ENCODE data around the gene GMDS. TPM values are rescaled to one million over a fixed set of nuclear protein-coding genes. Genes with fewer than 3 reads are reported as not detected.

GMDS gene
- total and polyA plus RNA-seq, 2 of the 4 experiments (the other 2 are of a cell fraction): 7.3 to 21.9 TPM

DNA sequence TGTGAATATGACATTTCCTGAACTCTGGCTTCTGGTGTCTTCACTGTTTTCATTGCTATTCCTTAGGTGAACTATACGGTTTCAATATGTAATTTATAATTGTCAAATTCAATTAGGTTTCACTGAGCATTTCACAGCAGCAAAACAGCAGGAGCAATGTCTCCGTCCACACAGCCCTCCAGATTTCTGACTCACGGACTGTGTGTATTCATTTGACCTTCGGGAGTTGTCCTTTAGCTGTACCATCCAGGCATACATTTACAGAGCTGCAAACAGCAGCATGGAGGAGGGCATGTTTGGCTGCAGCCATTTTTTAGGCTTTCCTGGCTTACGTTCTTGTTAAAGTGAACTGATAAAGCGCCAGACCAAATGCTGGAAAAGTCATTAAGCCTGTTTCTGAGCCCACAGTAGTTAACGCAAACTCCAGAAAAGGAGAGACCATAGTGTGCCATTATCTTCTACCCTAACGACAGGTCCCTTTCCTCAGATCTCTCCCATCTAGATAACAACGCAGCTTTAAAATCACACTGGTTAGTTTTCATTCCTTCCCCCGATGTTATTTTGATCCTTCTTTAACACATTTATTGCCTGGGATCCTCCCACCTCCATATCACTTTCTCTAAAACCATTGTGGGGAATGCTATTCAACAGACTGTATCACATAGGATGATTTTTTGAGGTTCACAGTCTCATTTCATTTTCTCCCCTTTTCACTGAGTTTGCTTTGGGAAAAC lies 617.4 kb downstream of the GMDS start:
- H2BK15ac ChIP-seq (ENCODE audit: low read depth, low read length): no peak overlapping the region
- no peak overlapping the region for H2AK5ac ChIP-seq (ENCODE audit: low read depth, low read length)
- H3K9me3 ChIP-seq (ENCODE audit: control insufficient read depth, insufficient read depth, low read length): no peaks in the 10 kb centered on the region
- no peak overlapping the region for H2AFZ ChIP-seq (replicated peaks; ENCODE audit: low read length, poor library complexity)
- H3K36me3 ChIP-seq (ENCODE audit: control insufficient read depth, insufficient read depth, low read length): no peaks in the 10 kb centered on the region
- ATAC-seq (ENCODE audit: low read depth): no peak
- dilution Hi-C loops (cut with HindIII; ENCODE audit: low sequenced_read_pairs, unreplicated experiment): no loop called here
- no peak overlapping the region for H4K8ac ChIP-seq (ENCODE audit: low read depth in 2 of 2, low read length in 2 of 2)
- in situ Hi-C loops (cut with MboI; ENCODE audit: low sequenced_read_pairs): no loop called here
- H3K27me3 ChIP-seq (ENCODE audit: control insufficient read depth, insufficient read depth, low read length): peaks cover 2% of the 10 kb centered on the region
- WGBS, 2 experiments (ENCODE audit: extremely low coverage in 2 of 2, insufficient read length in 1 of 2): 87% methylated on average over 5 of the region's 10 CpGs; no CpG with 5 or more reads in 1 of the 2 experiments
- CTCF ChIA-PET: interaction anchor here (1.1 kb wide), 1 partner anchor 16 kb away, joined by 3 read pairs; no protein-coding TSS in a partner anchor
- POLR2A ChIA-PET (ENCODE audit: unreplicated experiment): interaction anchor here (0.6 kb wide), 1 partner anchor 632 kb away, joined by 4 read pairs; no protein-coding TSS in a partner anchor
- H4K5ac ChIP-seq (ENCODE audit: low read depth, low read length): no peak overlapping the region
- H3K4ac ChIP-seq (ENCODE audit: low read depth, low read length): no peak overlapping the region; the same call in 1 of the 2 replicates
- H3K4me1 ChIP-seq (ENCODE audit: control insufficient read depth, insufficient read depth, low read length): peaks cover 20% of the 10 kb centered on the region
- 0 out of 4 replicates have a peak, but pooled peaks cover 4 to 5% of the 10 kb centered on the region in 2 experiments for H3K79me1 ChIP-seq (ENCODE audit: low read depth in 1 of 2, low read length in 2 of 2)
- no peak overlapping the region for H3K18ac ChIP-seq (ENCODE audit: low read depth, low read length)
- no peak overlapping the region for H2BK120ac ChIP-seq (ENCODE audit: low read depth, low read length)
- H2BK5ac ChIP-seq (ENCODE audit: low read depth, low read length, poor library complexity, severe bottlenecking): no peak overlapping the region
- H3K23ac ChIP-seq (ENCODE audit: low read depth, low read length): no peak overlapping the region
- BruUV-seq (replicated peaks): no TSS peak
- no peak overlapping the region for H3K4me3 ChIP-seq (ENCODE audit: insufficient read depth, low read depth, low read length)
- H3K9ac ChIP-seq (ENCODE audit: low read depth, low read length): no peak overlapping the region
- H2AK9ac ChIP-seq (replicated peaks; ENCODE audit: low read depth, low read length, poor library complexity): no peak overlapping the region
- no peak overlapping the region for H3K4me2 ChIP-seq (ENCODE audit: low read depth, low read length)
- H4K20me1 ChIP-seq (ENCODE audit: insufficient read depth, low read length): no peaks in the 10 kb centered on the region
- intact Hi-C loops (cut with micrococcal nuclease): no loop called here
- no peak overlapping the region for H2BK20ac ChIP-seq (ENCODE audit: low read depth, low read length)
- no peak for DNase-seq
- H3K14ac ChIP-seq (replicated peaks; ENCODE audit: low read depth, low read length): no peak overlapping the region
- H3K27ac ChIP-seq (ENCODE audit: insufficient read depth, low read length): no peak overlapping the region
- H4K91ac ChIP-seq (ENCODE audit: insufficient read depth, low read depth, low read length): no peak overlapping the region
- 0 out of 2 replicates have a peak, but pooled peaks cover 3% of the 10 kb centered on the region for H3K9me1 ChIP-seq (ENCODE audit: insufficient read depth, low read length)
- H3K56ac ChIP-seq (ENCODE audit: extremely low read depth, insufficient read depth, low read length): no peak overlapping the region
- TF ChIP-seq RCOR1 (IDR thresholded peaks at IDR 0.05; ENCODE audit: insufficient replicate concordance, low read length): no peak
- TF ChIP-seq CHD1 (IDR thresholded peaks at IDR 0.05; ENCODE audit: low read depth, low read length): no peak
- TF ChIP-seq MAZ (IDR thresholded peaks at IDR 0.05; ENCODE audit: borderline replicate concordance, low read depth, low read length): no peak
- TF ChIP-seq POLR2A (IDR thresholded peaks at IDR 0.05; ENCODE audit: low read depth, low read length): no peak
- TF ChIP-seq MAFK (IDR thresholded peaks at IDR 0.05; ENCODE audit: low read depth, low read length): no peak
- no peak for TF ChIP-seq SMC3 (IDR thresholded peaks at IDR 0.05; ENCODE audit: low read depth, low read length)
- TF ChIP-seq BHLHE40 (IDR thresholded peaks at IDR 0.05; ENCODE audit: low read depth, low read length): no peak
- TF ChIP-seq CEBPB (IDR thresholded peaks at IDR 0.05; ENCODE audit: low read depth, low read length): no peak
- no peak for TF ChIP-seq MXI1 (IDR thresholded peaks at IDR 0.05; ENCODE audit: borderline replicate concordance, low read depth, low read length)
- TF ChIP-seq CTCF (conservative IDR thresholded peaks at IDR 0.05; ENCODE audit: low read depth, low read length): no peak
- TF ChIP-seq, protein P1, sequence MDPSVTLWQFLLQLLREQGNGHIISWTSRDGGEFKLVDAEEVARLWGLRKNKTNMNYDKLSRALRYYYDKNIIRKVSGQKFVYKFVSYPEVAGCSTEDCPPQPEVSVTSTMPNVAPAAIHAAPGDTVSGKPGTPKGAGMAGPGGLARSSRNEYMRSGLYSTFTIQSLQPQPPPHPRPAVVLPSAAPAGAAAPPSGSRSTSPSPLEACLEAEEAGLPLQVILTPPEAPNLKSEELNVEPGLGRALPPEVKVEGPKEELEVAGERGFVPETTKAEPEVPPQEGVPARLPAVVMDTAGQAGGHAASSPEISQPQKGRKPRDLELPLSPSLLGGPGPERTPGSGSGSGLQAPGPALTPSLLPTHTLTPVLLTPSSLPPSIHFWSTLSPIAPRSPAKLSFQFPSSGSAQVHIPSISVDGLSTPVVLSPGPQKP (IDR thresholded peaks at IDR 0.05; ENCODE audit: borderline replicate concordance, low read depth, low read length): no peak
- no peak for TF ChIP-seq NFE2L2 (IDR thresholded peaks at IDR 0.05; ENCODE audit: low read depth, low read length)
- TF ChIP-seq RFX5 (IDR thresholded peaks at IDR 0.05; ENCODE audit: low read depth, low read length): no peak
- TF ChIP-seq RAD21 (IDR thresholded peaks at IDR 0.05; ENCODE audit: low read length): no peak
- TF ChIP-seq FOS (IDR thresholded peaks at IDR 0.05; ENCODE audit: low read depth, low read length): no peak
